HuH-7 (cell line): Measurements from ENCODE around the gene SLC2A11.

Experiments used
- DNase-seq: peaks from one replicate; pipeline ENCODE4 v3.0.0; 2011; ENCODE audit warnings: low spot score

The SLC2A11 gene, protein sequence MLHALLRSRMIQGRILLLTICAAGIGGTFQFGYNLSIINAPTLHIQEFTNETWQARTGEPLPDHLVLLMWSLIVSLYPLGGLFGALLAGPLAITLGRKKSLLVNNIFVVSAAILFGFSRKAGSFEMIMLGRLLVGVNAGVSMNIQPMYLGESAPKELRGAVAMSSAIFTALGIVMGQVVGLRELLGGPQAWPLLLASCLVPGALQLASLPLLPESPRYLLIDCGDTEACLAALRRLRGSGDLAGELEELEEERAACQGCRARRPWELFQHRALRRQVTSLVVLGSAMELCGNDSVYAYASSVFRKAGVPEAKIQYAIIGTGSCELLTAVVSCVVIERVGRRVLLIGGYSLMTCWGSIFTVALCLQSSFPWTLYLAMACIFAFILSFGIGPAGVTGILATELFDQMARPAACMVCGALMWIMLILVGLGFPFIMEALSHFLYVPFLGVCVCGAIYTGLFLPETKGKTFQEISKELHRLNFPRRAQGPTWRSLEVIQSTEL

DNA sequence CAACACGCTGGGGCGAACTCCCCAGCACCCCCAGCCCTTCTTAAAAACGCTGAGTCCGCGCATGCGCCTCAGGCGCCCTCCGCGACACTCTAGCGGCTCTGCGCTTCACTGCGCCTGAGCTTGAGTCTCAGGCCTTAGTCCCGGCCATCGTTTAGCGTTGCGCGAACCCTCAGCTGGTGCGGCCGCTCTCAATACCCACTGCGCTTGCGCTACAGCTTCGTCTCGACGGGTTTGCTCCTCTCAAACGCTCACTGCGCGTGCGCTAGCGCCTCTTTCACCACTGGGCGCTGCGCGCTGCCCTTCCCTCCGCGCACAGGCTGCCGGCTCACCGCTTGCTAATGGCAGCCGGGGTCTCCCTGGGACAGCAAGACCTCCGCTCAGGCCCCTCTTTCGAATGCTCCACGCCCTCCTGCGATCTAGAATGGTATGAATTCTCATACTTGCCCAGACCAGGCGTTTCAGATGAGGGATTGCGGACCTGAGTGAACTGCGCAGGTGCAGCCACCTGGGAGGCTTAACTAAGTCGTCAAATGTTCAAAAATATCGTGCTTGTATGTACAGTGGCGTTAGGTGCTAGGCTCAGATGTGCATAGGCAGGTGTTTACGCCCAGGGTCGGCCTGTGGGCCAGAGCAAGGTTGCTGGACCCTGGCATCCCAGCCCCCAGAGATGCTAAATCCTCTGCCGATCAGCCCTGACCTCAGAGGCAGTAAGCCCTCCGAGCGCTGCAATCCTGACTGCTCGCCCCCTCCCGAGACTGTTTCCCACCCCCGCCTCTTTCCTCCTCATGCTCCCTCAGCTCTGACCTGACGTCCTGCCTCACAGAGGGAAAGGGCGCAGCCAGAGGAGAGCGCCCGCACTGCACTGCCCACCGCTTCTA, at the start of gene SLC2A11:
Gene SLC2A11 (plus strand): TSS at position 270 of the 878 bp plus-strand sequence. CDS start 125 bp downstream, at position 395.
- DNase-seq: peak; percentile 97

DNA sequence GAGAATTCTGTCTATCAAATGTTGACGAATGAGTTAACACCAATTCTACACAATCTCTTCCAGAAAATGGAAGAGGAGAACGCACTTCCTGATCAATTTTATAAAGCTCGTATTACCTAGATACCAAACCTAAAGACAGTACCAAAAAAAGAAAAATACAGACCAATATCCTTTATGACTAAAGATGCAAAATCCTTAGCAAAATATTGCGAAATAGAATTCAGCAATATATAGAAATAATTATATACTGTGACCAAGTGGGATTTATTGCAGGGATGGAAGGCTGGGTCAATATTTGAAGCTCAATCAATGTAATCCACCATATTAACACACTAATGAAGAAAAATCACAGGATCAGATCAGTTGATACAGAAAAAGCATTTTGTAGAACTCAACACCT, 45.3 kb upstream of the SLC2A11 start:
- no peak for DNase-seq

DNA sequence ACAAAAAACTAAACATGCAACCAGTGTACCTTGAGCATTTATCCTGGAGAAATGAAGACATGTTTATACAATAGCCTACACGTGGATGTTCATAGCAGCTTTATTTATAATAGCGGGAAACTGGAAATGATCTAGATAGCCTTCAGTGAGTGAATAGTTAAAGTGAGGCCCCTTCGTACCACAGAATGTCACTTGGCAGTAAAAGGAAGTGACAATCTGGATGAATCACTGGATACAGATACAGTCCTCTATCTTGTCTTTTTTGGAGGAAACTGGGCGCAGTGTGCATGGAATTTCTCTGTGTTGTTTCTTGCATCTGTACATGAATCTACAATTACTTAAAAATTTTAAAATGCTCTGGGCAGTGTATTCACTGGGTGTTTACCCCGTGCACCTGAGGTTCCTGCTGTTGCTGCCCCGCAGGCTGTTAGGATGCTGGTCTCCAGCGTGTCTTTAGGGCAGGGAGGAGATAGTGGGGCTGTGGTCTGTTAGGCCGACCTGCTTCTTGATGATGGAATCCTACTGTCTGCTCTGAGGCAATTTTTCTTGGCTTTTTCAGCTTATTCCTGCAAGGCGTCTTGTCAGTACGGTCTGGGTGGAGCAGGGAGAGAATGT, 42.0 kb upstream of the SLC2A11 start:
- no peak for DNase-seq

DNA sequence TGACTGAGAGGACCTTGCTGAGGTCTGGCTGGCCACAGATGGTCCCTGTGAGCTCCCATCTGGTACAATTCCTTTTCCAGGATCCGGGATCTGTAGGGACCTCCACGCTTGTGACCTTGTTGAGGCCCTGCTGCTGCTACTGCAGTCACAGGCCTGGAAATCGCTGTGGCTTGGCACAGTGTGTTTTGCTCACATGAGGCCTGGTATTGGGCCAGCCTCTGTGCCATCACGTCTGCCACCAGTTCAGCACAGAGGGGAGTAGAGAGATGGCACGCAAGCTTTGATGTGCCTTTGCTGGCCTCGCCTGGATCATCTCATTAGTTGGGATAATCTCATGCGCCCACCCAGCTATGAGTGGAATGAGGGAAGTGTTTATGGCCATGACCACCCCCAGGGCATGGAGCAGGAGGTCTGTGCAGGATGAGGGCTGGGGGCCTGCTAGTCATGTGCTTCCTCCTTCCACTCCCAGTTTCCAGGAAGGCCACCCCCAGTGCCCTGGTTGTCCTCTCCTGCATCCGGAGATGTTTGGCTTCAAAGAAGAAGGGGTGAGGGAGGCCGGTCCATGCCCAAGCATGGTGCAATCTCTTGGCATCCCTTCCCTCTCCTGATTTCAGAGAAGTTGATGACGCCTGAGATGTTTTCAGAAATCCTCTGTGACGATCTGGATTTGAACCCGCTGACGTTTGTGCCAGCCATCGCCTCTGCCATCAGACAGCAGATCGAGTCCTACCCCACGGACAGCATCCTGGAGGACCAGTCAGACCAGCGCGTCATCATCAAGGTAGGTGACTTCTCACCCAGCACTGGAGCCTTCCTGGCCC, 41.3 kb upstream of the SLC2A11 start:
- DNase-seq: no peak

DNA sequence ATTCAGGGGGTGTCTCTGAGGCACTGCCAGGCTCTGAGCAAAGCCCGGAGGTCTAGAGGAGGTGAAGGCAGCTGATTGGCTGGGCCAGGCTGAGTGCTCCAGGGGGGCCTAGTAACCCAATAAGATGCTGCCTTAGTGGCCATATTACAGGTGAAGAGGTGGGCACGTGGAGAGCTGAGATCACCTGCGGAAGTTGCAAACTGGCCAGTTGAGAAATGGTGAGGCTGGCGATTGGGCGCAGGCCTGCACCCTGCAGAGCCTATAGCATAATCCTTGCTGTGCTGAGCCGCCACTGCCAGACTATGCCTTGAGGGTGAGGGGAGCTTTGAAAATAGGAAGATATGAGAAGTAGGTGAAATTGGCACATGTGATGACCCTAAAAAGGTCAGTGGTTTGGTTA, 40.5 kb upstream of the SLC2A11 start:
- DNase-seq: no peak

DNA sequence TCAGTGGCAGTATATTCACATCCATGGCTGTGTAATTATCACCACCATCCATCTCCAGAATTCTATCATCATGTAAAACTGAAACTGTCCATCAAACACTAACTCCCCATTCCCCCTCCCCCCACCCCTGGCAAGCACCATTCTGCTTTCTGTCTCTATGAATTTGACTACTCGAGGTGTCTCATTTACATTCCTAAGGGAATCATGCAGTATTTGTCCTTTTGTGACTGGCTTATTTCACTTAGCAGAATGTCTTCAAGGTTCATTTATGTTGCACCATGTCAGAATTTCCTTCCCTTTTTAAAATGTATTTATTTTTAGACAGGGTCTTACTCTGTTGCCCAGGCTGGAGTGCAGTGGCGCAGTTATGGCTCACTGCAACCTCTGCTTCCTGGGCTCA, 39.1 kb upstream of the SLC2A11 start:
- no peak for DNase-seq

DNA sequence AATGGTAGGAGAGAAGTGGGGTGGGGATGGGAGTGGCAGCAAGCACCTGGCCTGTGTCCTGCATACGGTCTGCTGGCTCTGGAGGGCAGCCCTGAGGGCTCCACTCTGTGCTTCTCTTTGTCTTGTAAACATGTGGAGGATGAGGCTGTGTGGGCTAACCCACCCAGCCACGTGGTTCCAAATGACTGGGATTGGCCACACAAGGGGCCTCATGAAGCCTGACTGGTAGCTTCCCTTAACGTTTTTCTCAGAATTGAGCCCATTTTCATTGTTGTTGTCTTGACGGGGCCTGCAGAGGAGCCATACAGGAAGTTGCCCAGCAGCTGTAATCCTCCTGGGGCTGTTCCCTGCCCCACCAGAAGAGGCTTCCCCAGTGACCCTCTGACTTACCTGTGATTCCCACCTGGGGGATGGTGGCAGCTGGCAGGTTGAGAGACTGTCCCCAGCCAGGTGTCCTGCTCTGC, 36.9 kb upstream of the SLC2A11 start:
- no peak for DNase-seq

DNA sequence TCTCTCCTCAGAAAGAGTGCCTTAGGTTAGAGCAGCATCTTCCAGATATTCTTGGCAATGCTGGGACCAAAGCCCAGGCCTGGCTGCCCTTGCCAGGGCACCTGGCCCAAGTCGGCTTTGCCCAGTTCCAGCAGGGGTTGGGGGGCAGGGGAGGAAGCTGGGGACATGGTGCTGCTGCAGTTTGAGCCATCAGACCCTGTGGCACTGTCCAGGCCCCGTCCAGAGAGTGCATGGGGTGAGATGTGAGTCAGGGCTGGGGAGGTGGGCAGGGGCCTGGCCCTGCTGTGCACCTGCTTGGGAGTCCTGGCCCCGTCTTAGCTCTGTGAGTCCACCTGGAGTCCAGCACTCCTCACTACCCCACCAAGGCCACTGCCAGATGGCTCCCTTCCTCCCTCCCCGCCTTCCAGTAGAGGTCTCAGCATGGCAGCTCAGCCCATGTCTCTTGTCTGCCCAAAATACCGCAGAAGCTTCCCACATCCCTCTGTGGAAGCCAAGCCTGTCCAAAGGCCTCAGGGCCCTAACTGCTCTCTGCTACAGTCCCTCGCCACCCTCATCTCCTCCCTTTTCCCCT, 35.5 kb upstream of the SLC2A11 start:
- no peak for DNase-seq

DNA sequence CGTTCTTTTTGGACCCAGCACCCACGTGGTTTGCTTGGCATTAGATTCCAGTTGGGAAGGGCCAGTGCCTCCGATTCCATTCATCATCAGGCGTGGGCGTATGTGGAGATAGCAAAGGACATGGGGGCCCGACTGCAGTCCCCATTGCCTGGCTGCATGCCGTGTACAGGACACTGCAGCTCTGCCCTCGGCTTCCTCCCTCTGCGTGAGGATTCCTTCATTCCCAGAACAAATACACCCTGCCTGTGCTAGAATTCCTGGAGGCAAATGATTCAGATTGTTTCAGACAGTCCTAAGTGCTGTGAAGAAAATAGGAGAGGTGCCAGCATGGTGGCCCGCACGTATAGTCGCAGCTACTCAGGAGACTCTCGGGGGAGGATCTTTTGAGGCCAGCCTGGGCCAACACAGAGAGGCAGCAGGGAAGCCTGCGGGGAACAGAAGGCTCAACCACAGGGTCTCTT, 34.3 kb upstream of the SLC2A11 start:
- DNase-seq: no peak

DNA sequence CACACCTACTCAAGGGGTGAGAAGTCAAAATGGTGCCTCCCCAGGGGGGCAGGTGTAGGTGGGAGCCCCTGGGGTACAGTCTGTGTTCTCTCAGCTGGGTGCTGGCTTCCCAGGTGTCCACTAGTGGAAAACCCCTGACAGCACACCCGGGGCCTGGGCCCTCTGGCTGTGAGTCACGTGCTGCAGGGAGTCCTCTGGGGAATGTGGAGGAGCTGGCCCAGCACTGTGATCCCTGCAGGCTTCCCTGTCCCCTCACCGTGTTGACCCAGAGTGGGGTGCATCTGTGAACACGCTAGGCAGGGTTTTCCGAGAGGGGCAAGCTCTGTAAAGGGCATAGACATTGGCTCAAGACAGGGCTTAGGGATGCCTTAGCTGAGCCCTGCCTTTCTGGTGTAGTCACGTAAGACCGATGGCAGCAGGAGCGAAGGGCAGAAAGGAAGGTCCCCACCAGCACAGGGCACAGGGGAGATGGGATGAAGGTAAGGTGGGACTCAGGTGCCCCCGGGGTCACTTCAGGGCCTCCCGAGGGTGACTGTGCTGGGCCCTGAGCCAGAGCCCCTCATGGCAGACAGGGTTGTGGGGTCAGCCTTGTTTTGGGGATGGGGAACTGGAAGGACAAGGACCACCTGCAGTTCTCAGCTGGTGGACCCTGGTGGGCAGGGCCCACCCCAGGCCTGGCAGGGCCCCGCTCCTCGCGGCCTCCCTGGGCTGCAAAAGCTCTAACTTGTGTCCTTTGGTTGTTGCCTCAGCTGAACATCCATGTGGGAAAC, 33.0 kb upstream of the SLC2A11 start:
- no peak for DNase-seq

DNA sequence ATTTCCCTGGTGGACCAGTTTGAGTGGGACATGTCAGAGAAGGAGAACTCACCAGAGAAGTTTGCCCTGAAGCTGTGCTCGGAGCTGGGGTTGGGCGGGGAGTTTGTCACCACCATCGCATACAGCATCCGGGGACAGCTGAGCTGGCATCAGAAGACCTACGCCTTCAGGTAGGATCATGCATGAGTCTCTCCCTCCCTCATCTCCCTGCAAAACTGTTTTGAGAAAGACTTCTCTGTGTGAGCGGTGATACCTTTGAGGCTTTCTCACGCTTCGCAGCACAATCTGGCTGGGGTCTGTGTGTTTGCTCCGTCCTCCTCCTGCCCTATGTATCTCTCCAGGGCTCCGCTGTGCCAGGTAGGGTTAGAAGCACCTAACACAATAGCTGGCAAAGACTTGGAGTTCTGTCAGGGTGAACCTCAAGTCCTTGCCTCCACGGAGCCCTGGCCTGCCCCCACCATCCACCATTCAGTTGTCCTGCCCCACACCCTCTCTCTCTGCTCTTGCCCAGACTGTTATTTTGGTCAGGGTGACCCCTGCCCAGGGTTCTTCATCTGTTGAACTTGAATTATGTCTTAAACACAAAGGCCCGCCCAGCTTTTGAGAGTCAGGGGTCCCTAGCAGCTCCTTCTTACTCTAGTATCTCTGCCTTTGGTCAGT, 32.3 kb upstream of the SLC2A11 start:
- DNase-seq: no peak

DNA sequence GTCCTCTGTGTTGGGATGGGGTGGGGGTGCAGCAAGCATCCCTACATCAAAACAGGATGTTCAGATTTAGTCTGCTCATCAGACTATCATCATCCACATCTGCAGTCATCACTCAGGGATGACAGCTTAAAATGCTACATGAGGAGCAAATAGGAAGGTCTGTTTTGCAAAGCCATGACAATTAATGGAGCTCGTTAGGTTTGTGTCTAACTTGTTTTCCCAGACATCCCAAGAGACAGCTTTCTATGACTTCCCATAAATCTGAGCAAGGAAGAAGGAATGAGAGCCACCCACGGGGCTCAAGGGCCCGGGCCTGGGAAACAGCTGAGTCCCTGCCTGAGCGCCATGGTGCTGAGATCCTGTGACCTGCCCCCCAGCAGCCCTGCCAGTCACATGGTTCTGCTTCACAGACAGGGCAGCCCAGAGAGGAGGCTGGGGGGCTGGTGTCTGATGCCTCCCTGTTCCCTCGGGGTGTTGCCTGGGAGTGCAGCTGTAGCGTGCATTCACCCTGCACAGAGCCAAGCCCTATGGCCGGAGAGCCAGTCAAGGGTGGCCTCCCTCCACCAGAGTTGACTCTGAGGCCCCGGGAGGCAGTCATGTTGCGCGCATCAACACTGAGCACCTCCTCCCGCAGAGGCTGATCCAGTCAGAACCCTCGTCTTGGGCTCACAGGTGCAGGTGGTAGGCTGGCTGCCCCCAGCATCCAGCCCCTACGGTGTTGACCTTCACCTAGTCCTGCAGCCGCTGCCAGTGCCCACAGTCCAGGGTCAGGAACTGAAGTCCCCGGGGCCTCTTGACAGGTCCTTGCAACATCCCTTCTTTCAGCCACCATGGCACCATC, 30.9 kb upstream of the SLC2A11 start:
- no peak for DNase-seq

DNA sequence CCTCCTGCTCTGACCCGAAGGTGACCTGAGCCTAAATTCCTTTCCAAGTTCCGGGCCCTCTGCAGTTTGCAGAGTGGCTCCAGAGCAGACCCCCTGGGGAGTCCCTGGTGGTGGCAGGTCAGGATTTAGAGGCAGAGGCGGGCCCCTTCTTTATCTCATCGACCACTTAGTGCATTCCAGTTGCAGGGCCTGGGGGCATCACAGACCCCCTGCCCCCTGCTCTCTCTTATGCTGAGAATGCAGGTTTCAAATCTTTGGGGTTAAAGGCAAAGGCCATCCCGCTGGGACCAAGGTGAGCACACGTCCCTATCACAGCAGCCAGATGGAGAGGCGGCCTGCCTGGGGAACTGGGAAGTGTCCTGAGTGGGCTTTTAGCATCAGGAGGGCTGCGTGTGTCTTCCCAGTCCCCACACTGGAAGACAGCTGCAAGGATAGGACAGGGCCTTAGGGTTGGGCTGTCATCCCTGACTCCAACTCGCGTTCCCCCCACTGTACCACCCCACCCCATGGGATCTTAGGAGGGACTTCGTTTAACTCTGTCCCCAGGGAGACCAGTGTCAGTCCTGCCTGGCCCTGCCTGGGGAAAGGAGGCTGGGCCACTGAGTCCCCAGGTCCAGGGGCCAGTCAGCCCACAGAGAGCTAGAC, 30.2 kb upstream of the SLC2A11 start:
- no peak for DNase-seq

DNA sequence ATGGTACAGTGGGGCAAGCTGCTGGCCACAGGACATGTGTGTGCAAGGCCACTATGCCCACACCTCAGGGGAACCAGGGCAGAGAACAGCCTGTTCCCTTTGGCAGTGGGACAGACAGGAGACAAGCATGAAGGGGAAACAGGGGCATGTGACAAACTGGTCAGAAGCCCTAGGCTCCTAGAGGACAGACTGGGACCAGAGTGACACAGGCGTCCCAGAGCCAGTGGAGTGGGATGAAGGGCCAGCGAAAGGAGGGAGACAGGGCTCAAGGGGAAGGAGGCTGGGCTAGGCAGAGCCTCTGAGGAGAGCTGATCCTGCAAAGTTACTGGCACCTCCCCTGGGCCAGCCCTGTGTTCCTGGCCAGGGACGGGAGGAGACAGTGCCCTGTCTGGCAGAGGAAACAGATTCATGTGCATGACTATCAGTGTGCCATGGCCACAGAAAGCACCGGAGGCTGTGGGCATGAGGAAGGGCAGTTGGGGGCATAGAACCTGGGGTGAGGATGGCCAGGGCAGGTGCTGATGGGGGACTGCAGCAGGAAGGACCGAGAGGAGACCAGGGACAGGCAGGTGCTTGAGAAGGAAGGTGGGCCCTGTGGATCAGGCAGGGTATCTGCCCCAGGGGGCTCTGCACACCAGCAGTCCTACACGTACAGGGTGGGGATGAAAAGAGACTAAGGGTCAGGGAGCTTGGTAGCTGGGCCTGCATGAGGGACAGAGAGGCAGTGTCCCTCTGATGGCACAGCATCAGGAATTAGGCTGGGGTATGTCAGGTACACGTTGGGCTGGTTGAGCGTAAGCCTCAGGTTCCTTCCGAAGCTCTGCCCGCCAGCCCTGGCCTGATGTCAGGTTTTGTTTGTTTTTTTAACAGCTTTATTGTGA, 28.6 kb upstream of the SLC2A11 start:
- no peak for DNase-seq

DNA sequence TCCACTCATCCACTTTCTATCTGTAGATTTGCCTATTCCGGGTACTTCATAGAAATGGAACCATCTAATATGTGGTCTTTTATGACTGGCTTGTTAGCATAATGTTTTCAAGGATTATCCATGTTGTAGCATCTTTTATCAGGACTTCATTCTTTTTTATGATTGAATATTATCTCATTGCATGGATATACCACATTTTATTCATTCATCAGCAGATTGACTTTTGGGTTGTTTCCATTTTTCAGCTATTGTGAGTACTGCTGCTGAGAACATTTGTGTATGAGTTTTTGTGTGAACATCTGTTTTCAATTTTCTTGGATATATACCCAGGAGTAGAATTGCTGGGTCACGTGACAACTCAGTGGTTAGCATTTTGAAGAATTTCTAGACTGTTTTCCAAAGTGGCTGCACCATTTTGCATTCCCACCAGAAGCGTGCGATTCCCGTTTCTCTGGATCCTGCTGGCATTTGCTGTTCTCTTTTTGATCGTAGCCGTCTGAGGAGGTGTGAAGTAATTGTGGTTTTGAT, 27.8 kb upstream of the SLC2A11 start:
- no peak for DNase-seq

DNA sequence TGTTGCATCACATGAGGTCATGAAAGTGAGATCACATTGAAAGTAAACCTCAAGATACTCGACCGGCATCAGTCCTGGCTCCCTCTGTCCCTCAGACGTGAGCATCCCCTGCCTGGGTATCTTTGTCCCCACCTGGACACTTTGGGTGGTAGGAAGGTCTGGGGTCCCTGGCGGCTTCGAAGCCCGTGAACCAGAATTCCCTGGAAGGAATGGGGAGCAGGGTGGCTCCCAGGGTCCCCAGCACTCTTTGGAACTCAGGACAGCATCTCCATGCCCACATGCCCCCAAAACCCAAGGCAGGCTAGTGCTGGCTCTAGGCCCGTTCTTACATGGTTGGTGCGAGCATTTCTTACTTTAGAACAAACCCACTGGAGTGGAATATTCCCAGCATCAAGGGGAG, 26.4 kb upstream of the SLC2A11 start:
- no peak for DNase-seq

DNA sequence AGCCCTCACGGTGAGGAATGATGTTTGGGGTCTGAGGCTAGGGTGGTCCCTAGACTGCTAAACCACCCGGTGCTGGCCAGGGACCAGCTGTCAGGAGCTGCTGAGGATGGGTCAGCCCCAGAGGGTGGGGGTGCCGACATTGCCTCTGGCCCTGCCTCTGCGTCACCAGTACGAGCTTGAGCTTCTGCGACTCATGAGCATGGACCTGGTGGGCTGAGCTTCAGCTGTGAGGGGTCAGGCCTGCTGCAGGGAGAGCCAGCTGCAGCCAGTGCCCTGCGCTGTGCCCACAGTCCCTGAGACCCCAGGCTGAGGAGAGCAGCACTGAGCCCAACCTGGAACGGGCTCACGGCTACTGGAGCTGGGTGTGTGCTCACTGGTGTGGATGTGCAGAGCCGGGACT, 25.9 kb upstream of the SLC2A11 start:
- DNase-seq: no peak
